H9 (cell line): Measurements from ENCODE around the gene TMCO4. TPM values are rescaled to one million over a fixed set of nuclear protein-coding genes. Genes with fewer than 3 reads are reported as not detected.

Experiments used
- DNase-seq: peaks from one replicate; pipeline ENCODE4 v3.0.0-alpha.2; 2017
- H2AFZ ChIP-seq: one replicate; pipeline ENCODE4 v1.6.1; 2013; ENCODE audit warnings: mild to moderate bottlenecking, low read length, control low read depth, moderate library complexity
- H2AK5ac ChIP-seq: 2 replicates; pipeline ENCODE4 v1.6.1; 2013; ENCODE audit warnings: low read length, control low read depth, mixed read lengths; ENCODE audit not compliant: insufficient read length
- H2BK120ac ChIP-seq: one replicate; pipeline ENCODE4 v1.6.1; 2013; ENCODE audit warnings: low read depth, mild to moderate bottlenecking, low read length, control low read depth, inconsistent platforms; ENCODE audit not compliant: poor library complexity, severe bottlenecking
- H2BK12ac ChIP-seq: 2 replicates; pipeline ENCODE4 v1.6.1; 2013; ENCODE audit warnings: low read length, control low read depth, mixed read lengths, low read depth; ENCODE audit not compliant: insufficient read length
- H2BK15ac ChIP-seq: 2 replicates; pipeline ENCODE4 v1.6.1; 2013; ENCODE audit warnings: low read depth, low read length, control low read depth
- H2BK20ac ChIP-seq: one replicate; pipeline ENCODE4 v1.6.1; 2013; ENCODE audit warnings: low read depth, mild to moderate bottlenecking, low read length, control low read depth, inconsistent platforms; ENCODE audit not compliant: poor library complexity, severe bottlenecking
- H2BK5ac ChIP-seq: 2 replicates; pipeline ENCODE4 v1.6.1; 2013; ENCODE audit warnings: low read length, control low read depth, mixed read lengths; ENCODE audit not compliant: insufficient read length
- H3K14ac ChIP-seq: 2 replicates; pipeline ENCODE4 v1.6.1; 2013; ENCODE audit warnings: low read length, control low read depth; ENCODE audit not compliant: insufficient read depth
- H3K18ac ChIP-seq: 2 replicates; pipeline ENCODE4 v1.6.1; 2013; ENCODE audit warnings: low read depth, mild to moderate bottlenecking, mixed read lengths, low read length, control low read depth; ENCODE audit not compliant: insufficient read length
- H3K23ac ChIP-seq: 2 replicates; pipeline ENCODE4 v1.6.1; 2013; ENCODE audit warnings: low read length, control low read depth, mixed read lengths, low read depth; ENCODE audit not compliant: insufficient read length
- H3K23me2 ChIP-seq: 2 replicates; pipeline ENCODE4 v1.6.1; 2013; ENCODE audit warnings: low read depth, mild to moderate bottlenecking, mixed read lengths, low read length, control low read depth; ENCODE audit not compliant: insufficient read length, poor library complexity, severe bottlenecking
- H3K27ac ChIP-seq: 2 replicates; pipeline ENCODE4 v1.5.1; 2013; ENCODE audit warnings: low read length, control low read depth, mixed read lengths, low read depth; ENCODE audit not compliant: insufficient read length
- H3K27me3 ChIP-seq: 2 replicates; pipeline ENCODE4 v1.6.1; 2013; ENCODE audit warnings: low read length, control low read depth, inconsistent platforms; ENCODE audit not compliant: insufficient read depth
- H3K4ac ChIP-seq: 2 replicates; pipeline ENCODE4 v1.6.1; 2013; ENCODE audit warnings: low read depth, mild to moderate bottlenecking, control low read depth, inconsistent platforms, low read length, moderate library complexity
- H3K4me1 ChIP-seq: 2 replicates; pipeline ENCODE4 v1.6.1; 2013; ENCODE audit warnings: low read length, control low read depth, inconsistent platforms; ENCODE audit not compliant: insufficient read depth
- H3K4me2 ChIP-seq: 2 replicates; pipeline ENCODE4 v1.6.1; 2013; ENCODE audit warnings: low read length, control low read depth, mixed read lengths; ENCODE audit not compliant: insufficient read length, insufficient read depth
- H3K56ac ChIP-seq: 2 replicates; pipeline ENCODE4 v1.6.1; 2013; ENCODE audit warnings: low read depth, mild to moderate bottlenecking, mixed read lengths, low read length, control low read depth; ENCODE audit not compliant: insufficient read length
- H3K79me1 ChIP-seq: 2 replicates; pipeline ENCODE4 v1.6.1; 2013; ENCODE audit warnings: low read depth, mild to moderate bottlenecking, moderate library complexity, low read length, control low read depth, inconsistent platforms; ENCODE audit not compliant: insufficient read depth, poor library complexity, severe bottlenecking
- H3K79me2 ChIP-seq: 2 replicates; pipeline ENCODE4 v1.6.1; 2013; ENCODE audit warnings: low read length, control low read depth, inconsistent platforms; ENCODE audit not compliant: insufficient read depth
- H3K9ac ChIP-seq: 2 replicates; pipeline ENCODE4 v1.6.1; 2013; ENCODE audit warnings: low read length, control low read depth, mixed read lengths; ENCODE audit not compliant: insufficient read length; ENCODE audit errors: extremely low read depth
- H3K9me3 ChIP-seq: one replicate; pipeline ENCODE4 v1.6.1; 2013; ENCODE audit warnings: low read depth, low read length, inconsistent platforms; ENCODE audit not compliant: control insufficient read depth
- H3T11ph ChIP-seq: one replicate; pipeline ENCODE4 v1.6.1; 2013; ENCODE audit warnings: mild to moderate bottlenecking, low read length, control low read depth, inconsistent platforms
- H4K20me1 ChIP-seq: one replicate; pipeline ENCODE4 v1.6.1; 2013; ENCODE audit not compliant: control insufficient read depth, insufficient read length, insufficient read depth
- H4K5ac ChIP-seq: 2 replicates; pipeline ENCODE4 v1.6.1; 2013; ENCODE audit warnings: low read depth, mild to moderate bottlenecking, mixed read lengths, low read length, control low read depth; ENCODE audit not compliant: insufficient read length
- H4K8ac ChIP-seq: replicated peaks from 2 replicates; pipeline ENCODE4 v1.6.1; 2013; ENCODE audit warnings: low read length, control low read depth, mixed read lengths, low read depth; ENCODE audit not compliant: insufficient read length
- H4K91ac ChIP-seq: 2 replicates; pipeline ENCODE4 v1.6.1; 2013; ENCODE audit warnings: low read depth, mild to moderate bottlenecking, moderate library complexity, mixed read lengths, low read length, control low read depth; ENCODE audit not compliant: insufficient read length
- H3K27ac Mint-ChIP-seq, 3 experiments: 2 replicates in 2 of 3; 3 replicates in 1 of 3; pipeline ENCODE4 v1.8.0; 2020 to 2021; ENCODE audit warnings: mixed read lengths in 3 of 3, mild to moderate bottlenecking in 1 of 3, moderate library complexity in 1 of 3
- H3K27me3 Mint-ChIP-seq: 2 replicates; pipeline ENCODE4 v1.8.0; 2021; ENCODE audit warnings: low read depth, mild to moderate bottlenecking, moderate library complexity, mixed read lengths
- H3K36me3 Mint-ChIP-seq, 3 experiments: 2 replicates in 2 of 3; 3 replicates in 1 of 3; pipeline ENCODE4 v1.8.0; 2020 to 2021; ENCODE audit warnings: low read depth in 3 of 3, mixed read lengths in 3 of 3; ENCODE audit not compliant: insufficient read depth in 1 of 3
- H3K4me1 Mint-ChIP-seq, 2 experiments: 2 replicates each; pipeline ENCODE4 v1.8.0; 2020; ENCODE audit warnings: mixed read lengths in 2 of 2
- H3K4me3 Mint-ChIP-seq, 2 experiments: 2 replicates in 1 of 2; 3 replicates in 1 of 2; pipeline ENCODE4 v1.8.0; 2020 to 2021; ENCODE audit warnings: mild to moderate bottlenecking in 2 of 2, mixed read lengths in 2 of 2, moderate library complexity in 1 of 2
- H3K9me3 Mint-ChIP-seq, 2 experiments: 2 replicates in 1 of 2; 3 replicates in 1 of 2; pipeline ENCODE4 v1.8.0; 2020; ENCODE audit warnings: mild to moderate bottlenecking in 2 of 2, mixed read lengths in 2 of 2, moderate library complexity in 1 of 2
- CTCF ChIP-seq: fragments of 200-600 bp; sonication (generic); conservative IDR thresholded peaks from 3 replicates; pipeline ENCODE4 v1.8.0; 2021; ENCODE audit warnings: antibody characterized with exemption, mild to moderate bottlenecking
- WGBS: extraction: QIAGEN DNeasy Blood & Tissue Kit; methylation state at CpG from one replicate; pipeline ENCODE4 v1.1.7; 2013; ENCODE audit warnings: missing lambda C conversion rate, low lambda C conversion rate, mixed read lengths; ENCODE audit not compliant: insufficient read length; ENCODE audit errors: extremely low coverage; 5-methylcytosine and 5-hydroxymethylcytosine counted together
- total RNA-seq: library from RNA; stranded (reverse); gene quantifications from 2 replicates; pipeline ENCODE4 v1.2.1, GENCODE V29; 2021

The TMCO4 gene
- total RNA-seq, 1 experiment from 2014 or later, result 4.0 TPM

GRCh38 chr1:19643121-19643520 lies 156.6 kb downstream of the TMCO4 start:
- H3K27me3 ChIP-seq, result peaks cover 17% of the 10 kb centered on the region; the same call in 1 of the 2 replicates

More at GRCh38 chr1:19643121-19643520, 156.6 kb downstream of the TMCO4 start:
- Mint-ChIP-seq H3K4me1 (peaks cover 19 to 32% of the 10 kb centered on the region in 2 experiments), H3K27me3 (peaks cover 60% of the 10 kb centered on the region), H3K27ac (no peak overlapping the region), H3K4me3 (peak overlapping the region; percentile 59 to 86), H3K36me3 (no peaks in the 10 kb centered on the region; a peak in 2 of 7 replicates), H3K9me3 (peaks cover 0 to 3% of the 10 kb centered on the region in 2 experiments; a peak in 1 of 5 replicates)
- H3K14ac ChIP-seq, result no peak overlapping the region
- DNase-seq, result no peak
- H2BK120ac ChIP-seq, result no peak overlapping the region
- H3K4ac ChIP-seq, result no peak overlapping the region
- H3K9ac ChIP-seq, result no peak overlapping the region
- no peak overlapping the region for H3K27ac ChIP-seq
- no peak overlapping the region for H2BK5ac ChIP-seq
- no CpG with 5 or more reads among the region's 7 CpGs for WGBS
- H3K4me1 ChIP-seq, result no peaks in the 10 kb centered on the region; the same call in 1 of the 2 replicates
- no peak overlapping the region for H4K5ac ChIP-seq
- no peaks in the 10 kb centered on the region for H3K79me1 ChIP-seq
- H2BK12ac ChIP-seq, result no peak overlapping the region
- H3K23me2 ChIP-seq, result peaks cover 19% of the 10 kb centered on the region
- no peaks in the 10 kb centered on the region for H4K20me1 ChIP-seq
- no peak for TF ChIP-seq CTCF
- no peak overlapping the region for H2AK5ac ChIP-seq
- no peak overlapping the region for H3K23ac ChIP-seq
- H3K4me2 ChIP-seq, result no peak overlapping the region
- no peaks in the 10 kb centered on the region for H3K9me3 ChIP-seq
- H2BK15ac ChIP-seq, result no peak overlapping the region
- H3K79me2 ChIP-seq, result no peaks in the 10 kb centered on the region
- no peak overlapping the region for H2BK20ac ChIP-seq
- no peak overlapping the region for H2AFZ ChIP-seq
- H3K18ac ChIP-seq, result no peak overlapping the region
- no peak overlapping the region for H3K56ac ChIP-seq
- H4K91ac ChIP-seq, result no peak overlapping the region
- no peak overlapping the region for H3T11ph ChIP-seq
- H4K8ac ChIP-seq, result no peak overlapping the region
